Endothelial cell of umbilical vein (primary cell): ENCODE results near the gene MPIG6B. TPM values are rescaled to one million over a fixed set of nuclear protein-coding genes. Genes with fewer than 3 reads are reported as not detected.
A peak's percentile ranks its signal among the peaks of the same experiment; 100 is the strongest.

Source experiments
- BruUV-seq: library from RNA; stranded (reverse); fragments of 400-500 nt; replicated peaks from 2 replicates; lab custom pipeline; 2021; lab: Mats Ljungman, UMichigan
- CTCF ChIA-PET: fragments of 300-600, 350-600 bp; sonication (Branson Sonifier 250); formaldehyde crosslinking; loops from one replicate; lab custom pipeline; 2021; ENCODE audit warnings: antibody characterized with exemption, inconsistent platforms; lab: Charles Lee
- POLR2A ChIA-PET: fragments of 300-600, 350-600 bp; sonication (Branson Sonifier 250); formaldehyde crosslinking; loops from one replicate; lab custom pipeline; 2021; ENCODE audit warnings: antibody characterized with exemption, inconsistent platforms; lab: Charles Lee
- DNase-seq: peaks from one replicate; pipeline ENCODE4 v3.0.0-alpha.2; 2011; ENCODE audit warnings: low read depth, low spot score
- FAIRE-seq: peaks from 2 replicates; lab custom pipeline; 2011; peaks lifted over from hg19 to GRCh38; lab: Jason Lieb, UNC
- H2AFZ ChIP-seq: 2 replicates; pipeline ENCODE4 v1.6.0; 2012; ENCODE audit warnings: low read depth, low read length, control low read depth, inconsistent platforms
- H3K27ac ChIP-seq: 2 replicates; pipeline ENCODE4 v1.5.1; 2011; ENCODE audit warnings: low read depth, mild to moderate bottlenecking, control low read depth, low read length, moderate library complexity; ENCODE audit not compliant: insufficient read depth
- H3K27me3 ChIP-seq, 2 experiments: 2 replicates each; pipeline versions ENCODE4 v1.6.0 to v1.6.1; 2011; ENCODE audit warnings: low read length in 2 of 2, mixed read lengths in 1 of 2; ENCODE audit not compliant: control insufficient read depth in 2 of 2, insufficient read depth in 2 of 2
- H3K36me3 ChIP-seq, 2 experiments: 2 replicates in 1 of 2; 3 replicates in 1 of 2; pipeline ENCODE4 v1.5.1; 2011; ENCODE audit warnings: low read length in 2 of 2, mild to moderate bottlenecking in 1 of 2, moderate library complexity in 1 of 2; ENCODE audit not compliant: control insufficient read depth in 2 of 2, insufficient read depth in 2 of 2; ENCODE audit errors: extremely low read depth in 1 of 2
- H3K4me1 ChIP-seq: 3 replicates; pipeline ENCODE4 v1.5.1; 2011; ENCODE audit warnings: mild to moderate bottlenecking, low read length; ENCODE audit not compliant: control insufficient read depth, insufficient read depth; ENCODE audit errors: extremely low read depth
- H3K4me2 ChIP-seq: 2 replicates; pipeline ENCODE4 v1.6.1; 2011; ENCODE audit warnings: low read length, control low read depth, mixed read lengths; ENCODE audit not compliant: insufficient read depth
- H3K4me3 ChIP-seq, 3 experiments: fragments of 200-600 bp in 1 of 3; sonication (generic), shearing (Covaris generic) in 1 of 3; replicated peaks in 1 of 3; 2 replicates each; pipeline ENCODE4 v1.5.1; 2011 to 2016; ENCODE audit warnings: control low read depth in 3 of 3, low read length in 3 of 3, mild to moderate bottlenecking in 2 of 3, inconsistent platforms in 1 of 3, low read depth in 1 of 3, moderate library complexity in 1 of 3; ENCODE audit not compliant: insufficient read depth in 1 of 3
- H3K79me2 ChIP-seq: 2 replicates; pipeline ENCODE4 v1.6.0; 2012; ENCODE audit warnings: low read length, inconsistent platforms; ENCODE audit not compliant: control insufficient read depth, insufficient read depth
- H3K9ac ChIP-seq: replicated peaks from 2 replicates; pipeline ENCODE3; 2011; ENCODE audit warnings: low read length, control low read depth; ENCODE audit not compliant: insufficient read depth; ENCODE audit errors: extremely low read depth
- H3K9me1 ChIP-seq: replicated peaks from 3 replicates; pipeline ENCODE4 v1.6.0; 2011; ENCODE audit warnings: mild to moderate bottlenecking, low read length; ENCODE audit not compliant: control insufficient read depth, insufficient read depth; ENCODE audit errors: extremely low read depth
- H3K9me3 ChIP-seq: replicated peaks from 2 replicates; pipeline ENCODE4 v1.5.1; 2012; ENCODE audit warnings: low read length, inconsistent platforms; ENCODE audit not compliant: control insufficient read depth, insufficient read depth
- H4K20me1 ChIP-seq: replicated peaks from 2 replicates; pipeline ENCODE3; 2011; ENCODE audit warnings: mild to moderate bottlenecking, low read length; ENCODE audit not compliant: control insufficient read depth, insufficient read depth; ENCODE audit errors: extremely low read depth
- EZH2 ChIP-seq: IDR thresholded peaks from 2 replicates; pipeline ENCODE4 v1.6.1; 2012; ENCODE audit warnings: borderline replicate concordance, low read depth, mild to moderate bottlenecking, moderate library complexity, low read length, inconsistent platforms; ENCODE audit not compliant: severe bottlenecking
- FOS ChIP-seq: IDR thresholded peaks from 2 replicates; pipeline ENCODE4 v1.6.1; 2011; ENCODE audit warnings: mild to moderate bottlenecking, low read length, moderate library complexity, borderline replicate concordance; ENCODE audit not compliant: insufficient read depth
- GATA2 ChIP-seq: IDR thresholded peaks from 2 replicates; pipeline ENCODE4 v1.7.0; 2011; ENCODE audit warnings: low read depth, mild to moderate bottlenecking, moderate library complexity, mixed read lengths, low read length; ENCODE audit not compliant: insufficient read length, insufficient read depth
- JUN ChIP-seq: IDR thresholded peaks from 2 replicates; pipeline ENCODE4 v1.6.1; 2011; ENCODE audit warnings: borderline replicate concordance, low read depth; ENCODE audit not compliant: insufficient read length, insufficient read depth
- MAX ChIP-seq: IDR thresholded peaks from 2 replicates; pipeline ENCODE4 v1.6.1; 2011; ENCODE audit not compliant: insufficient read depth, insufficient read length
- POLR2A ChIP-seq: IDR thresholded peaks from 2 replicates; pipeline ENCODE4 v1.6.1; 2012; ENCODE audit warnings: low read depth, mild to moderate bottlenecking, control low read depth, low read length
- POLR2AphosphoS5 ChIP-seq: IDR thresholded peaks from 2 replicates; pipeline ENCODE4 v1.6.1; 2012; ENCODE audit warnings: low read depth, mild to moderate bottlenecking, control low read depth, low read length, moderate library complexity; ENCODE audit not compliant: insufficient read depth
- dilution Hi-C: fragments of 300-500 bp; cut with MboI; formaldehyde crosslinking; loops from one replicate; pipeline ENCODE4 v1.15.0; 2019; ENCODE audit warnings: low sequenced_read_pairs; ENCODE audit not compliant: extremely low pct_ligation_motif_present
- intact Hi-C: fragments of 100-400 bp; cut with micrococcal nuclease; formaldehyde crosslinking; loops from one replicate; pipeline ENCODE4 v1.10.0; 2022
- polyA plus RNA-seq, 4 experiments: library from polyadenylated mRNA; depleted of rRNA in 3 of 4; stranded (reverse) in 3 of 4; unstranded in 1 of 4; fragments of >200 nt; gene quantifications; 2 replicates each; pipeline versions ENCODE4 v1.2.1 to v1.2.3, GENCODE V29; 2011 to 2012; ENCODE audit warnings: missing spikeins in 1 of 4
- total RNA-seq: library from RNA; stranded (reverse); gene quantifications from 2 replicates; pipeline ENCODE4 v1.2.3, GENCODE V29; 2021
- TF ChIP-seq, protein P1 (sequence below), 2 donors: IDR thresholded peaks; 1 replicate in 1 of 2; 2 replicates in 1 of 2; pipeline ENCODE4 v1.5.1; 2011; ENCODE audit warnings: low read length in 2 of 2, mild to moderate bottlenecking in 2 of 2, moderate library complexity in 2 of 2, control low read depth in 1 of 2, inconsistent platforms in 1 of 2, low read depth in 1 of 2; ENCODE audit not compliant: insufficient read depth in 1 of 2; ENCODE audit errors: extremely low read depth in 1 of 2

MPIG6B gene
- total and polyA plus RNA-seq, 2 donors (not counting 3 experiments of a cell fraction or from before 2014, with no cell fraction given): not detected

DNA sequence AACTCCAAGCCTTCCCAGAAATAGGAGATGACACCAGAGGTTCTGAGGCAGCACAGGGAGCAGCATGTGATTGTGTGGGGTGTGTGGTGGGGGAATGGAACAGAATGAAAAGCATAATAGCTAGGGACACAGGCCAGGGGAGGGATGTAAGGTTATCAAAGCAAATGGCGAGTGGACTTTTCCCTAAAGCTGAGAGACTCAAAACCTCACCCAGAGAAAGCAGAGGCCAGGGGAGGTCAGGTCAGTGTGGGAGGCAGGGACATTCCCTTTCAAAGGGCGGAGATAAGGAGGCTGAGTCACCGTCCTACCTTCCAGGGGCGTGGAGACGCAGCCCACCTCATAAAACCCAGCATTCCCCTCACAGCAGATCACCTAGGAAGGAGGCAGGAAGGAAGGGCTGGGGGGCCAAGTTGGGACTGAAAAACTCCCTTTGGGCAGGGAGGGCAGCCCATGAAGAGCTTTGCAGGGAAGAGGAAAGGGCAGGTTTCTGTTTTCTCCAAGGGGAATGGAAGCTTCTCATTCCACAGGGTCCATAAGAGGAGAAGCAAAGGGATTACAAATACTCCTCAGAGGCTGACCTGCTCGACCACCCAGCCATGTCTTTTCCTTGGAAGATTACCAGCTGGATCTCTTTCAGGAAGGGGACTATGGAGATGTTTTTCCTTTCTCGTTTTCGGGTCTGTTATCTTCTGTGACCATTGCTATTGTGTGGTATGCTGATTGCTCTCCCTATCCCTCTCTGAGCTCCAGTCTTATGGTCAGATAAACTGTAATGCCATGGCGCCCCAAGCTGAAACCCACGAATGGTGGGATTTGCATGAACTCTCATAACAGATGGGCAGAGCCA, 32.7 kb upstream of the MPIG6B start:
- CTCF ChIA-PET: interaction anchor here (0.6 to 2.1 kb wide), 10 partner anchors 10 to 200 kb away, joined by 3 to 12 read pairs (median 4); partner anchors contain the start of genes BAG6, LSM2 and LY6G5C
- Histone ChIP-seq H3K9ac (no peak overlapping the region), H3K79me2 (no peaks in the 10 kb centered on the region), H4K20me1 (no peaks in the 10 kb centered on the region), H3K36me3 (peaks cover 6 to 48% of the 10 kb centered on the region in 2 experiments), H3K4me3 (no peak overlapping the region), H3K27me3 (no peaks in the 10 kb centered on the region), H3K27ac (no peak overlapping the region), H2AFZ (no peak overlapping the region), H3K4me1 (peaks cover 10% of the 10 kb centered on the region), H3K9me1 (no peaks in the 10 kb centered on the region), H3K9me3 (no peaks in the 10 kb centered on the region), H3K4me2 (no peak overlapping the region)
- dilution Hi-C loops (no loop called here), intact Hi-C loops (no loop called here)
- DNase-seq (peak; percentile 17), FAIRE-seq (peak; percentile 49)
- TF ChIP-seq, protein P1, sequence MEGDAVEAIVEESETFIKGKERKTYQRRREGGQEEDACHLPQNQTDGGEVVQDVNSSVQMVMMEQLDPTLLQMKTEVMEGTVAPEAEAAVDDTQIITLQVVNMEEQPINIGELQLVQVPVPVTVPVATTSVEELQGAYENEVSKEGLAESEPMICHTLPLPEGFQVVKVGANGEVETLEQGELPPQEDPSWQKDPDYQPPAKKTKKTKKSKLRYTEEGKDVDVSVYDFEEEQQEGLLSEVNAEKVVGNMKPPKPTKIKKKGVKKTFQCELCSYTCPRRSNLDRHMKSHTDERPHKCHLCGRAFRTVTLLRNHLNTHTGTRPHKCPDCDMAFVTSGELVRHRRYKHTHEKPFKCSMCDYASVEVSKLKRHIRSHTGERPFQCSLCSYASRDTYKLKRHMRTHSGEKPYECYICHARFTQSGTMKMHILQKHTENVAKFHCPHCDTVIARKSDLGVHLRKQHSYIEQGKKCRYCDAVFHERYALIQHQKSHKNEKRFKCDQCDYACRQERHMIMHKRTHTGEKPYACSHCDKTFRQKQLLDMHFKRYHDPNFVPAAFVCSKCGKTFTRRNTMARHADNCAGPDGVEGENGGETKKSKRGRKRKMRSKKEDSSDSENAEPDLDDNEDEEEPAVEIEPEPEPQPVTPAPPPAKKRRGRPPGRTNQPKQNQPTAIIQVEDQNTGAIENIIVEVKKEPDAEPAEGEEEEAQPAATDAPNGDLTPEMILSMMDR (IDR thresholded peaks at IDR 0.05; ENCODE audit: extremely low read depth in 1 of 2, insufficient read depth in 1 of 2, low read depth in 1 of 2, low read length in 2 of 2): no peak
- TF ChIP-seq JUN (no peak), GATA2 (no peak), EZH2 (no peak), POLR2A (no peak), FOS (no peak), MAX (no peak), POLR2AphosphoS5 (no peak)
- POLR2A ChIA-PET: interaction anchor here (1.5 kb wide), 1 partner anchor 137 kb away, joined by 4 read pairs; the partner anchor contains the start of gene HSPA1B
- no TSS peak for BruUV-seq
